GM12878 (cell line): Measurements from ENCODE around the gene CSNK1G2. TPM values are rescaled to one million over a fixed set of nuclear protein-coding genes. Genes with fewer than 3 reads are reported as not detected.

Experiments used
- ATAC-seq: fragments of 200-7000 bp; cut with Tn5 transposase; 3 replicates; pipeline ENCODE4 v1.9.1; 2020; ENCODE audit warnings: mild to moderate bottlenecking, moderate library complexity
- BruUV-seq: library from RNA; stranded (reverse); fragments of 400-500 nt; replicated peaks from 2 replicates; lab custom pipeline; 2021; lab: Mats Ljungman, UMichigan
- CTCF ChIA-PET: fragments of 300-600 bp; sonication (Branson Sonifier 250); formaldehyde crosslinking; extraction: SDS; loops from one replicate; lab custom pipeline; 2021; ENCODE audit warnings: inconsistent platforms; lab: Yijun Ruan, JAX
- POLR2A ChIA-PET: fragments of 350-600 bp; formaldehyde crosslinking; extraction: SDS; loops from one replicate; lab custom pipeline; 2021; ENCODE audit warnings: inconsistent platforms; lab: Charles Lee
- RAD21 ChIA-PET: fragments of 300-600 bp; sonication (Branson Sonifier 250); formaldehyde crosslinking; loops from one replicate; lab custom pipeline; 2023; ENCODE audit warnings: antibody characterized with exemption; ENCODE audit not compliant: unreplicated experiment; lab: Charles Lee
- SMC1A ChIA-PET: fragments of 300-600 bp; sonication (Branson Sonifier 250); formaldehyde crosslinking; loops from one replicate; lab custom pipeline; 2023; ENCODE audit not compliant: unreplicated experiment, uncharacterized antibody; lab: Charles Lee
- DNase-seq: peaks from one replicate; pipeline ENCODE4 v3.0.0-alpha.2; 2011; ENCODE audit warnings: low read depth, low spot score
- FAIRE-seq: peaks from 3 replicates; lab custom pipeline; 2011; peaks lifted over from hg19 to GRCh38; lab: Jason Lieb, UNC
- H2AFZ ChIP-seq: 2 replicates; pipeline ENCODE4 v1.6.0; 2011; ENCODE audit warnings: low read depth, low read length, control low read depth; ENCODE audit not compliant: control insufficient read depth
- H3K27ac ChIP-seq: 2 replicates; pipeline ENCODE4 v1.5.1; 2011; ENCODE audit warnings: control low read depth; ENCODE audit not compliant: control insufficient read depth, insufficient read depth
- H3K27me3 ChIP-seq, 2 experiments: replicated peaks in 1 of 2; 2 replicates each; pipeline versions ENCODE4 v1.6.0 to v1.6.1; 2011; ENCODE audit warnings: low read length in 1 of 2; ENCODE audit not compliant: control insufficient read depth in 2 of 2, insufficient read depth in 2 of 2
- H3K36me3 ChIP-seq, 2 experiments: 2 replicates each; pipeline ENCODE4 v1.5.1; 2011; ENCODE audit warnings: low read length in 1 of 2; ENCODE audit not compliant: control insufficient read depth in 2 of 2, insufficient read depth in 2 of 2
- H3K4me1 ChIP-seq: 2 replicates; pipeline ENCODE4 v1.6.1; 2011; ENCODE audit warnings: mild to moderate bottlenecking, low read length, moderate library complexity, mixed read lengths; ENCODE audit not compliant: control insufficient read depth, insufficient read depth
- H3K4me2 ChIP-seq: 2 replicates; pipeline ENCODE4 v1.6.0; 2011; ENCODE audit warnings: control low read depth; ENCODE audit not compliant: control insufficient read depth, insufficient read depth
- H3K4me3 ChIP-seq: fragments of 200-600 bp; sonication (generic); 2 replicates; pipeline ENCODE4 v1.5.1; 2016
- H3K79me2 ChIP-seq: 2 replicates; pipeline ENCODE4 v1.6.0; 2011; ENCODE audit warnings: low read length; ENCODE audit not compliant: control insufficient read depth, insufficient read depth
- H3K9ac ChIP-seq: 2 replicates; pipeline ENCODE4 v1.8.0; 2011; ENCODE audit warnings: low read length, control low read depth, mixed read lengths; ENCODE audit not compliant: control insufficient read depth, insufficient read depth
- H3K9me3 ChIP-seq: replicated peaks from 3 replicates; pipeline ENCODE4 v1.5.1; 2011; ENCODE audit warnings: mild to moderate bottlenecking, low read length; ENCODE audit not compliant: control insufficient read depth, insufficient read depth
- H4K20me1 ChIP-seq: 2 replicates; pipeline ENCODE4 v1.6.0; 2011; ENCODE audit not compliant: control insufficient read depth, insufficient read depth
- EP300 ChIP-seq, 2 experiments: fragments of 150-350 bp in 1 of 2; IDR thresholded peaks; 2 replicates each; pipeline ENCODE4 v1.6.1; 2011 to 2012; ENCODE audit warnings: low read depth in 2 of 2, low read length in 2 of 2, borderline replicate concordance in 1 of 2, improper control_type of control experiment in 1 of 2, inconsistent platforms in 1 of 2; ENCODE audit not compliant: control insufficient read depth in 1 of 2
- KLF5 ChIP-seq: fragments of 450-650 bp; IDR thresholded peaks from 2 replicates; pipeline ENCODE4 v1.6.1; 2014; ENCODE audit warnings: mild to moderate bottlenecking; ENCODE audit not compliant: partially characterized antibody
- NBN ChIP-seq: fragments of 450-650 bp; IDR thresholded peaks from 2 replicates; pipeline ENCODE4 v1.6.1; 2016
- ZNF24 ChIP-seq: fragments of 450-650 bp; IDR thresholded peaks from 2 replicates; pipeline ENCODE4 v1.6.1; 2017; ENCODE audit warnings: antibody characterized with exemption, mild to moderate bottlenecking
- ZZZ3 ChIP-seq: IDR thresholded peaks from 2 replicates; pipeline ENCODE4 v1.6.1; 2011; ENCODE audit warnings: low read depth; ENCODE audit not compliant: control insufficient read depth, insufficient read length
- WGBS: methylation state at CpG from one replicate; pipeline ENCODE4 v1.1.6; 2016; ENCODE audit warnings: low lambda C conversion rate; ENCODE audit not compliant: insufficient replicate concordance, insufficient coverage; ENCODE audit errors: missing lambda C conversion rate; 5-methylcytosine and 5-hydroxymethylcytosine counted together
- in situ Hi-C: fragments of 300-500 bp; cut with MboI; formaldehyde crosslinking; loops from 9 replicates; pipeline ENCODE4 v1.14.3; 2018; ENCODE audit warnings: mixed read lengths
- intact Hi-C: fragments of 100-400 bp; cut with micrococcal nuclease; formaldehyde crosslinking; loops from one replicate; pipeline ENCODE4 v1.14.2; 2022; ENCODE audit not compliant: unreplicated experiment
- polyA plus RNA-seq, 11 experiments: library from polyadenylated mRNA; depleted of rRNA in 4 of 11; unstranded in 6 of 11; stranded (reverse) in 5 of 11; fragments of >200 nt; fragmentation: Nextera tagmentation in 4 of 11; fragmentation: Illumina TruSeq in 1 of 11; extraction: Ambion mirVana in 4 of 11; extraction: Trizol in 1 of 11; gene quantifications; 1 replicate in 1 of 11; 2 replicates in 10 of 11; pipeline versions ENCODE4 v1.2.1 to v1.2.3, GENCODE V29; 2011 to 2016; ENCODE audit warnings: inconsistent platforms in 2 of 11, missing spikeins in 2 of 11, low read depth in 1 of 11
- total RNA-seq, 4 experiments: library from RNA; depleted of rRNA in 3 of 4; stranded (reverse); fragments of >200 nt in 3 of 4; fragmentation: Illumina TruSeq in 1 of 4; extraction: Trizol in 1 of 4; gene quantifications; 2 replicates each; pipeline versions ENCODE4 v1.2.1 to v1.2.3, GENCODE V29; 2013 to 2021
- TF ChIP-seq, protein P1 (sequence below): fragments of 450-650 bp; conservative IDR thresholded peaks from 2 replicates; pipeline ENCODE4 v1.6.1; 2017; ENCODE audit warnings: mild to moderate bottlenecking, moderate library complexity

Gene CSNK1G2
- total and polyA plus RNA-seq, 10 of the 15 experiments (the other 5 are each of a cell fraction or from before 2014, with no cell fraction given) = 0.64 to 109 (median 25.0) TPM

- no peak for TF ChIP-seq ZNF24
Measured at GRCh38 chr19:1917926-1918325, 23.0 kb upstream of the CSNK1G2 start (continued).

GRCh38 chr19:1918975-1919374 is 22.0 kb upstream of the CSNK1G2 start:
- H3K4me1 ChIP-seq = peaks cover 20% of the 10 kb centered on the region

More at GRCh38 chr19:1918975-1919374, 22.0 kb upstream of the CSNK1G2 start:
- no peak for ATAC-seq
- Histone ChIP-seq H3K4me3 (no peak overlapping the region), H3K27me3 (no peaks in the 10 kb centered on the region), H3K79me2 (no peaks in the 10 kb centered on the region), H3K9me3 (no peaks in the 10 kb centered on the region), H3K4me2 (no peak overlapping the region), H3K27ac (no peak overlapping the region), H4K20me1 (no peaks in the 10 kb centered on the region), H3K9ac (no peak overlapping the region), H2AFZ (no peak overlapping the region), H3K36me3 (peaks cover 5 to 10% of the 10 kb centered on the region in 2 experiments; a peak in 3 of 4 replicates)
- ChIA-PET RAD21 (no interaction called here), POLR2A (interaction anchor here (1.2 kb wide), 1 partner anchor 21 kb away, joined by 4 read pairs; no protein-coding TSS in a partner anchor), SMC1A (no interaction called here), CTCF (interaction anchor here (0.8 to 1.7 kb wide), 2 partner anchors 9 to 11 kb away, joined by 4 to 5 read pairs; no protein-coding TSS in a partner anchor)
- intact Hi-C loops (no loop called here), in situ Hi-C loops (no loop called here)
- no TSS peak for BruUV-seq
- DNase-seq = no peak
- TF ChIP-seq NBN (no peak), KLF5 (no peak), ZZZ3 (no peak), EP300 (IDR thresholded peaks at IDR 0.05; ENCODE audit: borderline replicate concordance in 1 of 2, control insufficient read depth in 1 of 2, low read depth in 2 of 2, low read length in 2 of 2) (no peak)
- TF ChIP-seq, protein P1, sequence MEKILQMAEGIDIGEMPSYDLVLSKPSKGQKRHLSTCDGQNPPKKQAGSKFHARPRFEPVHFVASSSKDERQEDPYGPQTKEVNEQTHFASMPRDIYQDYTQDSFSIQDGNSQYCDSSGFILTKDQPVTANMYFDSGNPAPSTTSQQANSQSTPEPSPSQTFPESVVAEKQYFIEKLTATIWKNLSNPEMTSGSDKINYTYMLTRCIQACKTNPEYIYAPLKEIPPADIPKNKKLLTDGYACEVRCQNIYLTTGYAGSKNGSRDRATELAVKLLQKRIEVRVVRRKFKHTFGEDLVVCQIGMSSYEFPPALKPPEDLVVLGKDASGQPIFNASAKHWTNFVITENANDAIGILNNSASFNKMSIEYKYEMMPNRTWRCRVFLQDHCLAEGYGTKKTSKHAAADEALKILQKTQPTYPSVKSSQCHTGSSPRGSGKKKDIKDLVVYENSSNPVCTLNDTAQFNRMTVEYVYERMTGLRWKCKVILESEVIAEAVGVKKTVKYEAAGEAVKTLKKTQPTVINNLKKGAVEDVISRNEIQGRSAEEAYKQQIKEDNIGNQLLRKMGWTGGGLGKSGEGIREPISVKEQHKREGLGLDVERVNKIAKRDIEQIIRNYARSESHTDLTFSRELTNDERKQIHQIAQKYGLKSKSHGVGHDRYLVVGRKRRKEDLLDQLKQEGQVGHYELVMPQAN = no peak
- 98% methylated on average over 28 of the region's 28 CpGs for WGBS
- FAIRE-seq = no peak
